ENCODE results near the gene PITX2. TPM values are rescaled to one million over a fixed set of nuclear protein-coding genes. Genes with fewer than 3 reads are reported as not detected.

PITX2 gene
- 0.72 to 1.5 TPM (median 1.0 TPM) in 5 replicates for total RNA-seq (2022; extraction: Qiagen RNA extraction; ENCODE audit: low read depth)

GRCh38 chr4:110622841-110623717 lies at the start of gene PITX2:
Gene PITX2, minus strand, starts transcription at chr4:110623077. Its CDS starts 617 bp downstream, at chr4:110622460.

Other genes starting within 250 kb of the PITX2 start
- gene ENPEP, start 146.9 kb downstream of the PITX2 start, total RNA-seq (2022; extraction: Qiagen RNA extraction; ENCODE audit: low read depth): 0.12 to 0.14 TPM in 2 of 5 replicates, not detected in the others